Uterus (tissue), 4 donors: Measurements from ENCODE around the gene CTDP1. TPM values are rescaled to one million over a fixed set of nuclear protein-coding genes. Genes with fewer than 3 reads are reported as not detected.
A peak's percentile ranks its signal among the peaks of the same experiment; 100 is the strongest.

Source experiments
- DNase-seq, 2 donors: peaks; one replicate each; pipeline ENCODE4 v3.0.0-alpha.2; 2019 to 2020
- H3K27ac ChIP-seq, 2 donors: fragments of 200-600 bp; sonication (generic); 1 replicate in 1 of 2; 2 replicates in 1 of 2; pipeline ENCODE4 v1.5.1; 2016 to 2018
- H3K27me3 ChIP-seq, 2 donors: fragments of 200-600 bp; sonication (generic); one replicate each; pipeline ENCODE4 v1.5.1; 2018 to 2019; ENCODE audit warnings: control low read depth in 1 of 2
- H3K36me3 ChIP-seq, 2 donors: fragments of 200-600 bp; sonication (generic); one replicate each; pipeline ENCODE4 v1.5.1; 2019; ENCODE audit warnings: control low read depth in 1 of 2
- H3K4me1 ChIP-seq, 2 donors: fragments of 200-600 bp; sonication (generic); one replicate each; pipeline ENCODE4 v1.5.1; 2018 to 2019; ENCODE audit warnings: control low read depth in 1 of 2
- H3K4me3 ChIP-seq, 2 donors: fragments of 200-600 bp; sonication (generic); 1 replicate in 1 of 2; 2 replicates in 1 of 2; pipeline ENCODE4 v1.5.1; 2018 to 2019; ENCODE audit warnings: mild to moderate bottlenecking in 1 of 2
- H3K9me3 ChIP-seq, 2 donors: fragments of 200-600 bp; sonication (generic); one replicate each; pipeline ENCODE4 v1.5.1; 2019; ENCODE audit warnings: control low read depth in 1 of 2
- CTCF ChIP-seq, 4 experiments: fragments of 200-600 bp in 2 of 4; fragments of 450-650 bp in 2 of 4; sonication (generic) in 2 of 4; IDR thresholded peaks; one replicate each; pipeline ENCODE4 v1.5.1; 2016 to 2019; ENCODE audit warnings: antibody characterized with exemption in 4 of 4, mild to moderate bottlenecking in 2 of 4, moderate library complexity in 1 of 4
- POLR2A ChIP-seq, 2 donors: fragments of 450-650 bp; IDR thresholded peaks; one replicate each; pipeline ENCODE4 v1.6.1; 2016; ENCODE audit warnings: antibody characterized with exemption in 2 of 2, mild to moderate bottlenecking in 1 of 2, moderate library complexity in 1 of 2
- intact Hi-C: fragments of 100-400 bp; cut with DNase I; formaldehyde crosslinking; loops from one replicate; pipeline ENCODE4 v1.15.1; 2023; ENCODE audit warnings: low total_unique reads
- total RNA-seq, 4 donors: library from RNA; depleted of rRNA in 3 of 4; stranded (reverse); fragments of >200 nt in 3 of 4; gene quantifications; one replicate each; pipeline versions ENCODE4 v1.1.0 to v1.2.4, GENCODE V29; 2014 to 2023
- donor health status: DM: yes; HTN: yes; CAD: no.

Gene CTDP1
- total RNA-seq, 4 donors from 2014 or later, result 6.2 to 22.5 (median 20.4) TPM

- H3K27me3 ChIP-seq, result no peaks in the 10 kb centered on the region
- H3K27ac ChIP-seq, result no peak overlapping the region
- no peak for DNase-seq
- peaks cover 0 to 2% of the 10 kb centered on the region in 2 donors for H3K4me1 ChIP-seq
- H3K9me3 ChIP-seq, result no peaks in the 10 kb centered on the region
- no peaks in the 10 kb centered on the region for H3K36me3 ChIP-seq
- intact Hi-C loops, result no loop called here
- no peak overlapping the region for H3K4me3 ChIP-seq
- TF ChIP-seq CTCF (IDR thresholded peaks at IDR 0.05) (no peak), POLR2A (IDR thresholded peaks at IDR 0.05) (no peak)
Observed at GRCh38 chr18:79672490-79673276, 6.9 kb upstream of the CTDP1 start.

GRCh38 chr18:79677221-79677620 is 2.4 kb upstream of the CTDP1 start:
- H3K4me1 ChIP-seq, result peaks cover 0 to 14% of the 10 kb centered on the region in 2 donors
- no peaks in the 10 kb centered on the region for H3K9me3 ChIP-seq
- H3K4me3 ChIP-seq, result no peak overlapping the region
- DNase-seq, result no peak
- no peak overlapping the region for H3K27ac ChIP-seq
- no peaks in the 10 kb centered on the region for H3K36me3 ChIP-seq
- intact Hi-C loops, result no loop called here
- no peaks in the 10 kb centered on the region for H3K27me3 ChIP-seq
- no peak for TF ChIP-seq CTCF (IDR thresholded peaks at IDR 0.05)

GRCh38 chr18:79677840-79678239 is 1.8 kb upstream of the CTDP1 start:
- no peak overlapping the region for H3K27ac ChIP-seq
- no peaks in the 10 kb centered on the region for H3K36me3 ChIP-seq
- no peaks in the 10 kb centered on the region for H3K9me3 ChIP-seq
- TF ChIP-seq POLR2A (IDR thresholded peaks at IDR 0.05) (no peak), CTCF (IDR thresholded peaks at IDR 0.05) (no peak)
- intact Hi-C loops, result no loop called here
- H3K27me3 ChIP-seq, result no peaks in the 10 kb centered on the region
- peaks cover 0 to 14% of the 10 kb centered on the region in 2 donors for H3K4me1 ChIP-seq
- no peak overlapping the region for H3K4me3 ChIP-seq
- no peak for DNase-seq

- H3K4me1 ChIP-seq, result peaks cover 0 to 14% of the 10 kb centered on the region in 2 donors
- no peaks in the 10 kb centered on the region for H3K9me3 ChIP-seq
- DNase-seq, result peak; percentile 98
- no peaks in the 10 kb centered on the region for H3K27me3 ChIP-seq
- H3K27ac ChIP-seq, result peak overlapping the region; percentile 96 to 100
- TF ChIP-seq CTCF (IDR thresholded peaks at IDR 0.05) (peak in 1 of 4 experiments; percentile 8), POLR2A (IDR thresholded peaks at IDR 0.05) (peak in 1 of 2 donors; percentile 58)
- H3K36me3 ChIP-seq, result no peaks in the 10 kb centered on the region
- H3K4me3 ChIP-seq, result peak overlapping the region; percentile 71 to 85
- intact Hi-C loops, result no loop called here
Observed at GRCh38 chr18:79678665-79679551, 695 bp upstream of the CTDP1 start.
